ENCODE measurements around the gene APRT. TPM values are rescaled to one million over a fixed set of nuclear protein-coding genes. Genes with fewer than 3 reads are reported as not detected.

Gene APRT
- total and polyA plus RNA-seq, 2 of the 4 experiments (the other 2 are of a cell fraction), result 40.5 to 157 TPM

- TF ChIP-seq ELK1 (IDR thresholded peaks at IDR 0.05; ENCODE audit: borderline replicate concordance, low read depth, low read length), result no peak
- no peak for TF ChIP-seq MAFK (IDR thresholded peaks at IDR 0.05; ENCODE audit: low read depth, low read length)
- no peak for TF ChIP-seq CHD1 (IDR thresholded peaks at IDR 0.05; ENCODE audit: low read depth, low read length)
Measured at GRCh38 chr16:88782454-88783390, 29.0 kb downstream of the APRT start (continued).

All from IMR-90 (cell line).